K562 (cell line): ENCODE results near the gene LIPE. TPM values are rescaled to one million over a fixed set of nuclear protein-coding genes. Genes with fewer than 3 reads are reported as not detected.

ENCODE experiments used
- AFF1 ChIP-seq, 2 experiments: fragments of 450-650 bp; IDR thresholded peaks; 2 replicates each; pipeline ENCODE4 v1.6.1; 2018; ENCODE audit warnings: mild to moderate bottlenecking in 2 of 2, low read depth in 1 of 2; ENCODE audit not compliant: partially characterized antibody in 2 of 2
- ARID1B ChIP-seq: fragments of 450-650 bp; IDR thresholded peaks from 2 replicates; pipeline ENCODE4 v1.6.1; 2016; ENCODE audit warnings: antibody characterized with exemption, mild to moderate bottlenecking, inconsistent platforms
- ARNT ChIP-seq, 2 experiments: fragments of 450-650 bp; IDR thresholded peaks; 2 replicates each; pipeline ENCODE4 v1.6.1; 2016; ENCODE audit warnings: mild to moderate bottlenecking in 1 of 2
- ATF7 ChIP-seq: fragments of 450-650 bp; IDR thresholded peaks from 2 replicates; pipeline ENCODE4 v1.7.1; 2014; ENCODE audit warnings: mild to moderate bottlenecking, moderate library complexity
- BACH1 ChIP-seq: fragments of 200-800 bp; sonication (Bioruptor generic); IDR thresholded peaks from 2 replicates; pipeline ENCODE4 v1.6.1; 2016; ENCODE audit warnings: missing genetic modification characterization, missing compliant biosample characterization
- CCAR2 ChIP-seq: fragments of 200-400 bp; formaldehyde crosslinking; IDR thresholded peaks from 2 replicates; pipeline ENCODE4 v1.6.1; 2017; ENCODE audit warnings: mild to moderate bottlenecking, low read depth, low read length
- CEBPB ChIP-seq: fragments of 450-650 bp; IDR thresholded peaks from 2 replicates; pipeline ENCODE4 v1.6.1; 2016; ENCODE audit warnings: missing genetic modification characterization, missing compliant biosample characterization
- CTCF ChIP-seq, 3 experiments: IDR thresholded peaks in 2 of 3; conservative IDR thresholded peaks in 1 of 3; 2 replicates each; pipeline ENCODE4 v1.5.1; 2011 to 2012; ENCODE audit warnings: low read length in 3 of 3, mild to moderate bottlenecking in 3 of 3, control low read depth in 2 of 3, improper control_type of control experiment in 1 of 3, inconsistent platforms in 1 of 3, low read depth in 1 of 3, mixed read lengths in 1 of 3, moderate library complexity in 1 of 3; ENCODE audit not compliant: insufficient read depth in 2 of 3
- ETV1 ChIP-seq: fragments of 450-650 bp; conservative IDR thresholded peaks from 2 replicates; pipeline ENCODE4 v1.6.1; 2016; ENCODE audit warnings: missing genetic modification characterization, control low read depth, low read depth, missing compliant biosample characterization
- MAZ ChIP-seq, 2 experiments: fragments of 450-650 bp in 1 of 2; sonication (generic) in 1 of 2; formaldehyde crosslinking; IDR thresholded peaks in 1 of 2; conservative IDR thresholded peaks in 1 of 2; 2 replicates each; pipeline versions ENCODE4 v1.4.0 to v1.5.0; 2020; ENCODE audit warnings: mild to moderate bottlenecking in 1 of 2, missing genetic modification reagents in 1 of 2
- MEIS2 ChIP-seq: fragments of 450-650 bp; IDR thresholded peaks from 2 replicates; pipeline ENCODE4 v1.6.1; 2014; ENCODE audit warnings: mild to moderate bottlenecking; ENCODE audit not compliant: partially characterized antibody
- MYC ChIP-seq, 2 experiments: fragments of 250-450 bp in 1 of 2; sonication (Bioruptor Pico) in 1 of 2; IDR thresholded peaks; 2 replicates each; pipeline versions ENCODE4 v1.5.1 to v1.6.1; 2012 to 2021; ENCODE audit warnings: low read depth in 2 of 2, borderline replicate concordance in 1 of 2, improper control_type of control experiment in 1 of 2, low read length in 1 of 2, mild to moderate bottlenecking in 1 of 2, moderate library complexity in 1 of 2
- PBX2 ChIP-seq, 2 experiments: IDR thresholded peaks in 1 of 2; conservative IDR thresholded peaks in 1 of 2; 2 replicates each; pipeline ENCODE4 v1.6.1; 2016; ENCODE audit warnings: low read depth in 2 of 2, mild to moderate bottlenecking in 1 of 2, missing compliant biosample characterization in 1 of 2, missing genetic modification characterization in 1 of 2, moderate library complexity in 1 of 2
- SMAD1 ChIP-seq: fragments of 150-350 bp; IDR thresholded peaks from 2 replicates; pipeline ENCODE4 v1.6.1; 2014; ENCODE audit warnings: low read length, low read depth; ENCODE audit not compliant: partially characterized antibody
- TBL1XR1 ChIP-seq, 2 experiments: IDR thresholded peaks; 2 replicates each; pipeline ENCODE4 v1.6.1; 2012; ENCODE audit warnings: improper control_type of control experiment in 2 of 2, low read length in 2 of 2, mild to moderate bottlenecking in 1 of 2
- ZFP36 ChIP-seq: fragments of 150-350 bp; IDR thresholded peaks from 2 replicates; pipeline ENCODE4 v1.6.1; 2018; ENCODE audit warnings: low read length, low read depth; ENCODE audit not compliant: partially characterized antibody
- ZNF444 ChIP-seq: fragments of 250-450 bp; sonication (Bioruptor Pico); IDR thresholded peaks from 2 replicates; pipeline ENCODE4 v1.4.0; 2020; ENCODE audit warnings: mild to moderate bottlenecking, moderate library complexity
- ZNF668 ChIP-seq: fragments of 250-450 bp; sonication (Bioruptor Pico); IDR thresholded peaks from 2 replicates; pipeline ENCODE4 v1.8.0; 2022; ENCODE audit warnings: mild to moderate bottlenecking, inconsistent platforms
- polyA plus RNA-seq, 8 experiments: library from polyadenylated mRNA; depleted of rRNA in 4 of 8; stranded (reverse) in 5 of 8; unstranded in 3 of 8; fragments of >200 nt; fragmentation: Nextera tagmentation in 2 of 8; fragmentation: Illumina TruSeq in 1 of 8; extraction: Ambion mirVana in 2 of 8; extraction: Trizol in 1 of 8; gene quantifications; 2 replicates each; pipeline versions ENCODE4 v1.2.1 to v1.2.3, GENCODE V29; 2011 to 2014; ENCODE audit warnings: inconsistent platforms in 1 of 8, missing spikeins in 1 of 8
- total RNA-seq, 7 experiments: library from RNA; depleted of rRNA in 6 of 7; stranded (reverse); fragments of >200 nt in 6 of 7; fragmentation: Illumina TruSeq in 2 of 7; extraction: Trizol in 2 of 7; gene quantifications; 2 replicates each; pipeline versions ENCODE4 v1.2.1 to v1.2.3, GENCODE V29; 2011 to 2021; ENCODE audit warnings: low replicate concordance in 1 of 7

LIPE gene
- total and polyA plus RNA-seq, 9 of the 15 experiments (the other 6 are each of a cell fraction or from before 2014, with no cell fraction given), result 0.22 TPM; not detected in 8

- peak; percentile 87 to 97 (median 90) for TF ChIP-seq CTCF (IDR thresholded peaks at IDR 0.05 in 2 of 3, conservative IDR thresholded peaks at IDR 0.05 in 1 of 3; ENCODE audit: insufficient read depth in 2 of 3, low read depth in 1 of 3, low read length in 3 of 3)
- peak; percentile 94 for TF ChIP-seq MEIS2
- TF ChIP-seq AFF1 (IDR thresholded peaks at IDR 0.05; ENCODE audit: low read depth in 1 of 2, partially characterized antibody in 2 of 2), result peak in 1 of 2 experiments; percentile 31
- TF ChIP-seq CCAR2, result no peak
- TF ChIP-seq ARNT (IDR thresholded peaks at IDR 0.05), result peak in 1 of 2 experiments; percentile 55; a peak in 1 of 4 replicates
- TF ChIP-seq ARID1B, result peak; percentile 70
- TF ChIP-seq CEBPB, result peak; percentile 86
- peak; percentile 48; the same call in 1 of the 2 replicates for TF ChIP-seq BACH1 (tag)
- no peak for TF ChIP-seq ZNF668
- peak; percentile 27 for TF ChIP-seq SMAD1
- TF ChIP-seq ATF7, result peak; percentile 76
- TF ChIP-seq ZFP36, result peak; percentile 21
- TF ChIP-seq PBX2 (CRISPR knock-in tag; IDR thresholded peaks at IDR 0.05; ENCODE audit: low read depth), result no peak
- TF ChIP-seq PBX2 (tag; conservative IDR thresholded peaks at IDR 0.05; ENCODE audit: low read depth), result peak; percentile 46; the same call in 1 of the 2 replicates
- TF ChIP-seq MYC (IDR thresholded peaks at IDR 0.05; ENCODE audit: low read depth, low read length), result peak; percentile 45; the same call in 1 of the 2 replicates
- TF ChIP-seq MYC (CRISPR knock-in tag; IDR thresholded peaks at IDR 0.05; ENCODE audit: borderline replicate concordance, low read depth), result no peak
- peak; percentile 97 for TF ChIP-seq ETV1 (tag)
- peak in 1 of 2 experiments; percentile 54; a peak in 2 of 4 replicates for TF ChIP-seq MAZ (CRISPR knock-in tag; conservative IDR thresholded peaks at IDR 0.05 in 1 of 2, IDR thresholded peaks at IDR 0.05 in 1 of 2)
- no peak for TF ChIP-seq ZNF444 (CRISPR knock-in tag)
- TF ChIP-seq TBL1XR1 (IDR thresholded peaks at IDR 0.05; ENCODE audit: low read length in 2 of 2), result peak in 1 of 2 experiments; percentile 67; a peak in 2 of 4 replicates
These were observed 23.2 kb upstream of the LIPE start (continued) for GRCh38 chr19:42450314-42450934.
